HepG2 (cell line): ENCODE measurements around the gene PLK3. TPM values are rescaled to one million over a fixed set of nuclear protein-coding genes. Genes with fewer than 3 reads are reported as not detected.
A peak's percentile ranks its signal among the peaks of the same experiment; 100 is the strongest.

Source experiments
- ARNT ChIP-seq: fragments of 450-650 bp; IDR thresholded peaks from 2 replicates; pipeline ENCODE4 v1.6.1; 2017
- ATF6 ChIP-seq: sonication (generic); formaldehyde crosslinking; conservative IDR thresholded peaks from 2 replicates; pipeline ENCODE4 v1.4.0; 2020; ENCODE audit warnings: missing genetic modification reagents
- BHLHE40 ChIP-seq: IDR thresholded peaks from 2 replicates; pipeline ENCODE4 v1.6.1; 2011; ENCODE audit warnings: low read length, improper control_type of control experiment
- ETV6 ChIP-seq: sonication (generic); formaldehyde crosslinking; conservative IDR thresholded peaks from 2 replicates; pipeline ENCODE4 v1.4.0; 2020; ENCODE audit warnings: missing genetic modification reagents
- FOXA1 ChIP-seq, 2 experiments: fragments of 450-650 bp in 1 of 2; sonication (generic) in 1 of 2; formaldehyde crosslinking in 1 of 2; IDR thresholded peaks; 2 replicates each; pipeline versions ENCODE4 v1.4.0 to v1.6.1; 2016 to 2020; ENCODE audit warnings: missing genetic modification reagents in 1 of 2
- RARA ChIP-seq: IDR thresholded peaks from 2 replicates; pipeline ENCODE4 v1.6.1; 2016; ENCODE audit warnings: missing genetic modification reagents, missing compliant biosample characterization
- RBM39 ChIP-seq: fragments of 200-400 bp; formaldehyde crosslinking; IDR thresholded peaks from one replicate; pipeline ENCODE4 v1.6.1; 2018; ENCODE audit warnings: antibody characterized with exemption, mild to moderate bottlenecking, low read depth, low read length; ENCODE audit not compliant: poor library complexity, severe bottlenecking
- RXRA ChIP-seq: sonication (generic); formaldehyde crosslinking; IDR thresholded peaks from 2 replicates; pipeline ENCODE4 v1.5.1; 2020; ENCODE audit warnings: missing genetic modification reagents
- SAFB2 ChIP-seq: sonication (generic); formaldehyde crosslinking; IDR thresholded peaks from 2 replicates; pipeline ENCODE4 v1.5.1; 2020; ENCODE audit warnings: missing genetic modification reagents, low read depth, mild to moderate bottlenecking, borderline replicate concordance
- SP140L ChIP-seq: sonication (generic); formaldehyde crosslinking; IDR thresholded peaks from 2 replicates; pipeline ENCODE4 v1.4.0; 2020; ENCODE audit warnings: missing genetic modification reagents, borderline replicate concordance
- YEATS4 ChIP-seq: sonication (generic); formaldehyde crosslinking; IDR thresholded peaks from 2 replicates; pipeline ENCODE4 v1.4.0; 2020; ENCODE audit warnings: missing genetic modification reagents, borderline replicate concordance
- ZFP90 ChIP-seq: sonication (generic); formaldehyde crosslinking; IDR thresholded peaks from 2 replicates; pipeline ENCODE4 v1.8.0; 2022; ENCODE audit warnings: missing genetic modification reagents, mild to moderate bottlenecking, inconsistent platforms, borderline replicate concordance
- ZKSCAN8 ChIP-seq: IDR thresholded peaks from 2 replicates; pipeline ENCODE4 v1.6.1; 2016; ENCODE audit warnings: borderline replicate concordance, missing genetic modification reagents, missing compliant biosample characterization
- ZMYM3 ChIP-seq: sonication (generic); formaldehyde crosslinking; IDR thresholded peaks from 2 replicates; pipeline ENCODE4 v1.5.1; 2020; ENCODE audit warnings: mild to moderate bottlenecking, missing genetic modification reagents
- ZNF136 ChIP-seq: sonication (generic); formaldehyde crosslinking; IDR thresholded peaks from 2 replicates; pipeline ENCODE4 v1.8.1; 2022; ENCODE audit warnings: low read depth, mild to moderate bottlenecking, moderate library complexity, missing genetic modification reagents
- ZNF329 ChIP-seq: sonication (generic); formaldehyde crosslinking; IDR thresholded peaks from 2 replicates; pipeline ENCODE4 v1.9.0; 2021; ENCODE audit warnings: low read depth, mild to moderate bottlenecking, missing genetic modification reagents
- ZNF614 ChIP-seq: IDR thresholded peaks from 2 replicates; pipeline ENCODE4 v1.6.1; 2018; ENCODE audit warnings: missing biosample characterization, missing genetic modification reagents, inconsistent platforms, borderline replicate concordance
- ZNF772 ChIP-seq: sonication (generic); formaldehyde crosslinking; IDR thresholded peaks from 2 replicates; pipeline ENCODE4 v1.5.0; 2020; ENCODE audit warnings: mild to moderate bottlenecking, missing genetic modification reagents
- ZNF839 ChIP-seq: sonication (generic); formaldehyde crosslinking; IDR thresholded peaks from 2 replicates; pipeline ENCODE4 v1.4.0; 2020; ENCODE audit warnings: missing genetic modification reagents, mild to moderate bottlenecking, borderline replicate concordance
- polyA plus RNA-seq, 8 experiments: library from polyadenylated mRNA; depleted of rRNA in 3 of 8; stranded (reverse) in 7 of 8; unstranded in 1 of 8; fragments of >200 nt; fragmentation: Illumina TruSeq in 4 of 8; extraction: Trizol in 4 of 8; gene quantifications; 2 replicates each; pipeline versions ENCODE4 v1.2.1 to v1.2.3, GENCODE V29; 2011 to 2016; ENCODE audit warnings: low read depth in 4 of 8, missing spikeins in 1 of 8, mixed read lengths in 1 of 8; ENCODE audit not compliant: insufficient read depth in 1 of 8
- total RNA-seq, 5 experiments: library from RNA; depleted of rRNA; stranded (reverse); fragments of >200 nt; fragmentation: Illumina TruSeq; extraction: Trizol; gene quantifications; 2 replicates each; pipeline ENCODE4 v1.2.3, GENCODE V29; 2016; ENCODE audit warnings: low read depth in 1 of 5
- TF ChIP-seq, protein P1 (sequence below): sonication (generic); formaldehyde crosslinking; IDR thresholded peaks from 2 replicates; pipeline ENCODE4 v1.8.1; 2023; ENCODE audit warnings: mild to moderate bottlenecking, missing genetic modification reagents
- TF ChIP-seq, protein P2 (sequence below): IDR thresholded peaks from 2 replicates; pipeline ENCODE4 v1.6.1; 2016; ENCODE audit warnings: missing compliant biosample characterization, missing genetic modification reagents, borderline replicate concordance

PLK3 gene
- total and polyA plus RNA-seq, 2 of the 13 experiments (the other 11 are each of a cell fraction or from before 2014, with no cell fraction given), result 9.8 to 16.9 TPM

- TF ChIP-seq ZNF136 (0 out of 2 replicates have a peak, but pooled peaks have one; percentile 43), SP140L (CRISPR knock-in tag) (peak; percentile 10; the same call in 1 of the 2 replicates), ZNF839 (CRISPR knock-in tag) (no peak), BHLHE40 (no peak), ZNF772 (no peak), ZNF329 (CRISPR knock-in tag) (no peak), FOXA1 (IDR thresholded peaks at IDR 0.05) (no peak), FOXA1 (CRISPR knock-in tag; IDR thresholded peaks at IDR 0.05) (no peak), SAFB2 (CRISPR knock-in tag) (no peak), RARA (CRISPR knock-in tag) (0 out of 2 replicates have a peak, but pooled peaks have one; percentile 30), ZFP90 (CRISPR knock-in tag) (no peak), RBM39 (no peak), ETV6 (CRISPR knock-in tag) (no peak), YEATS4 (CRISPR knock-in tag) (peak; percentile 82), ZKSCAN8 (CRISPR knock-in tag) (no peak), ARNT (no peak), RXRA (CRISPR knock-in tag) (peak; percentile 17; the same call in 1 of the 2 replicates), ZNF614 (CRISPR knock-in tag) (no peak), ZMYM3 (CRISPR knock-in tag) (peak; percentile 24; the same call in 1 of the 2 replicates), ATF6 (CRISPR knock-in tag) (no peak)
- TF ChIP-seq, protein P1, sequence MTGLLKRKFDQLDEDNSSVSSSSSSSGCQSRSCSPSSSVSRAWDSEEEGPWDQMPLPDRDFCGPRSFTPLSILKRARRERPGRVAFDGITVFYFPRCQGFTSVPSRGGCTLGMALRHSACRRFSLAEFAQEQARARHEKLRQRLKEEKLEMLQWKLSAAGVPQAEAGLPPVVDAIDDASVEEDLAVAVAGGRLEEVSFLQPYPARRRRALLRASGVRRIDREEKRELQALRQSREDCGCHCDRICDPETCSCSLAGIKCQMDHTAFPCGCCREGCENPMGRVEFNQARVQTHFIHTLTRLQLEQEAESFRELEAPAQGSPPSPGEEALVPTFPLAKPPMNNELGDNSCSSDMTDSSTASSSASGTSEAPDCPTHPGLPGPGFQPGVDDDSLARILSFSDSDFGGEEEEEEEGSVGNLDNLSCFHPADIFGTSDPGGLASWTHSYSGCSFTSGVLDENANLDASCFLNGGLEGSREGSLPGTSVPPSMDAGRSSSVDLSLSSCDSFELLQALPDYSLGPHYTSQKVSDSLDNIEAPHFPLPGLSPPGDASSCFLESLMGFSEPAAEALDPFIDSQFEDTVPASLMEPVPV, result peak; percentile 79
- TF ChIP-seq, protein P2, sequence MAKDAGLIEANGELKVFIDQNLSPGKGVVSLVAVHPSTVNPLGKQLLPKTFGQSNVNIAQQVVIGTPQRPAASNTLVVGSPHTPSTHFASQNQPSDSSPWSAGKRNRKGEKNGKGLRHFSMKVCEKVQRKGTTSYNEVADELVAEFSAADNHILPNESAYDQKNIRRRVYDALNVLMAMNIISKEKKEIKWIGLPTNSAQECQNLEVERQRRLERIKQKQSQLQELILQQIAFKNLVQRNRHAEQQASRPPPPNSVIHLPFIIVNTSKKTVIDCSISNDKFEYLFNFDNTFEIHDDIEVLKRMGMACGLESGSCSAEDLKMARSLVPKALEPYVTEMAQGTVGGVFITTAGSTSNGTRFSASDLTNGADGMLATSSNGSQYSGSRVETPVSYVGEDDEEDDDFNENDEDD (CRISPR knock-in tag), result peak; percentile 52; the same call in 1 of the 2 replicates
Measured at GRCh38 chr1:44784094-44785028, 15.8 kb upstream of the PLK3 start (continued).
